KBM-7 (cell line): ENCODE measurements around the gene KRTAP10-12.
"Not testable (repeated sequence)": the region's sequence is repeated elsewhere in the genome, so short reads cannot be mapped to it uniquely, and the experiment has no call there.

Experiments
- DNase-seq: peaks from one replicate; pipeline ENCODE4 v3.0.0-alpha.2; 2015
- in situ Hi-C: fragments of 300-500 bp; cut with MboI; formaldehyde crosslinking; loops from 2 replicates; pipeline ENCODE4 v1.14.3; 2020; ENCODE audit warnings: low sequenced_read_pairs, low pct_unique_long_range_greater_than_20kb, mixed read lengths

Gene KRTAP10-12

DNA sequence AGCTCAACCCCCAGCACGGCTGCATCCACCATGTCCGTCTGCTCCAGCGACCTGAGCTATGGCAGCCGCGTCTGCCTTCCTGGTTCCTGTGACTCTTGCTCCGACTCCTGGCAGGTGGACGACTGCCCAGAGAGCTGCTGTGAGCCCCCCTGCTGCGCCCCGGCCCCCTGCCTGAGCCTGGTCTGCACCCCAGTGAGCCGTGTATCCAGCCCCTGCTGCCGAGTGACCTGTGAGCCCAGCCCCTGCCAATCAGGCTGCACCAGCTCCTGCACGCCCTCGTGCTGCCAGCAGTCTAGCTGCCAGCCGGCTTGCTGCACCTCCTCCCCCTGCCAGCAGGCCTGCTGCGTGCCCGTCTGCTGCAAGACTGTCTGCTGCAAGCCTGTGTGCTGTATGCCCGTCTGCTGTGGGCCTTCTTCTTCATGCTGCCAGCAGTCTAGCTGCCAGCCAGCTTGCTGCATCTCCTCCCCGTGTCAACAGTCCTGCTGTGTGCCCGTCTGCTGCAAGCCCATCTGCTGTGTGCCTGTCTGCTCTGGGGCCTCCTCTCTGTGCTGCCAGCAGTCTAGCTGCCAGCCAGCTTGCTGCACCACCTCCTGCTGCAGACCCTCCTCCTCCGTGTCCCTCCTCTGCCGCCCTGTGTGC lies at the start of gene KRTAP10-12:
KRTAP10-12 (plus strand) TSS at position 1 of the 639 bp plus-strand sequence; CDS start at position 31, 30 bp downstream.
- DNase-seq, in situ Hi-C loops: not testable (repeated sequence)

DNA sequence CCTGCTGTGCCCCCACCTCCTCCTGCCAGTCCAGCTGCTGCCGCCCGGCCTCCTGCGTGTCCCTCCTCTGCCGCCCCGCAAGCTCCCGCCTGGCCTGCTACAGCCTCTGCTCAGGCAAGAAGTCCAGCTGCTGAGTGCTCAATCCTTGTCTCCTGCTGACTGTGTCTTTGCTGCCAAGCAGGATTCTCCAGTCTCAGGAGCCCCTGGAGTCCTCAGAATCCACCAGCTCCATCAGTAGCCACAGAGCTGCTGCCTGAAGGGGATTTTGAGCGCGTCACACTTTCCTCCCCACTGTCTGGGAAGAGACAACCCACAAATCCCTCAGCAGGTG lies 49.8 kb upstream of the KRTAP10-12 start:
- no peak for DNase-seq

DNA sequence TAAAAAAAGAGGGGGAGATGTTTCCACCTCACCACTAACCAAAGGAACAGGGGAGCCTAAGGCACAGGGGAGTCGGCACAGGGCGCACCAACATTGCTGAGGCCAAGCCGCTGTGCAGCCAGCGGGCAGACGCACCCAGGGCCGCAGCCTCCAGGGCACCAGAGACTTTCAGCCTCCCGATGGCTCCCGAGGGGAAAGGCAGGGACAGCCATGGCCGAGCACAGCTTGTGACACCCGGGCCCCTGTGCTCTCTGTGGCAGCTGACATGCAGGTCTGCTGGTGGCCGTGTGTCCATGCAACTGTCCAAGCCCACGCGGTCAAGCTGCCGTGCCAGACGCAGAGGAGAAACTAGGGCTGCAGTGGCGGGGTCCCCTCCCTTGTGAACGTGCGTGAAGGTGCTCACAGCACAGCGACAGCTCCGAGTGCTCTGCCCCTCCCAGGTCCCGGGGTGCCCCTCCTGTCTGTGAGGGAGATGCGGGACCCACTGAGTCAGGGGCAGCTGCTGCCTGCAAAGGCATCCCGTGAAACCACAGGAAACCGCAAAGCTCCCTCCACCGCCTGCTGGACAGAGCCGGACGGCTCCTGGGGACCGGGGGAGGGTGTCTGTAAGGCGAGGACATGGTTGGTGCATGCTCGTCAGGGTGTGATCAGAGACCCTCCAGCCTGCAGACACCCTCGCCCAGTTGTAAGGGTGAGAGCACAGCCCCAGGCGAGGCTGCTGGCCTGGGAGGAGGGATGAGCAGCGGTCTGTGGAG lies 48.2 kb upstream of the KRTAP10-12 start:
- in situ Hi-C loops: no loop called here
- no peak for DNase-seq

More for the DNA sequence above, 49.8 kb upstream of the KRTAP10-12 start:
- in situ Hi-C loops: no loop called here

DNA sequence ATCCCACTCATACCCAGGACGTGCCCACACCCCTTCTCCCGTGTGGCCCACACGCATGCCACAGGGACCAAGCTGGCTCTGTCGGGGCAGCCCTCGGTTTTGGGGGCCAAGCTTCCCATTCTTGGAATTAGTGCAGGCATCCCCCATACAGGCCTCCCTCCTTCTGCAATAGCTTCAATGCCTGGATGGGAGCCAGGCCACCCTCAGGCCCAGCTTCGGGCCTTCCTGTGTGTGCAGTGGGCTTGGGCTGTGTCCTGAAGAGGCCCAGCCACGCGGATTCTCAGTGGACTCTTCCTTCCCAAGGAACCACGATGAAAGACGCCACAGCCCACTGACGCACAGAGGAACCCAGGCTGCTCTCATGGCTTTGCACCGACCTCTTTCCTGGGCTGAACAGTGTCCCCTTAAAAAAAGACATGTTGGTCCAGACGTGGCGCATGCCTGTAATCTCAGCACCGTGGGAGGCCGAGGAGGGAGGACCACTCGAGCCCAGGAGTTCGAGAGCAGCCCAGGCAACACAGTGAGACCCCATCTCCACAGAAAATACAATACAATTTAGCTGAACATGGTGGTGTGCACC lies 47.4 kb upstream of the KRTAP10-12 start:
- in situ Hi-C loops: no loop called here
- no peak for DNase-seq

DNA sequence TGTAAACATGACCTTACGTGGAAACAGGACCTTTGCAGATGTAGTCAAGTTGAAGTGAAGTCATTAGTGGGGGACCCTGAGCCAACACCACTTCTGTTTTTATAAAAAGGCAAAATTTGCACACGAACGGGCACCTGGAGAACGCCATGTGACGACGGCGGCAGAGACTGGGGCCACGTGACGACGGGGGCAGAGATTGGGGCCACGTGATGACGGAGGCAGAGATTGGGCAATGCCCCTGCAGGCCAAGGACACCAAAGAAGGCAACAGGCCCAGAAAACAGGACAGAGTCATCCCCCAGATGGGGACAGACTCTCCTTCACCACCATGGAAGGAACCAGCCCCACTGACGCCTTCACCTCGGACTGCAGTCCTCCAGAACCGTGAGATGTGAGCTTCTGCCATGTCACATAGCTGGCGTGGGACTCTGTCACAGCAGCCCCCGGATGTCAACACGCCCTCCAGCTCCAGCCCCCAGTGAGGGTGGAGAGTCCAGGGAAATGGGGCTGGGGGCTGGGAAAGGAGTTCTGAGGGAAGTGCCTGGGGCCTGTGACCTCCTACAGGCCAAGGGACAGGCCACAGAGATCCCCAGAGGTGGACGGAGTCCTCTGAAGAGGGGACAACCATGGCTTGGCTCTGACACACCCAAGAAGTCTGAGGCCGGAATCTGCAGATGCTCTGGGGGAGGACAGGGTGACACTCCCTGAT lies 46.6 kb upstream of the KRTAP10-12 start:
- in situ Hi-C loops: no loop called here
- no peak for DNase-seq

DNA sequence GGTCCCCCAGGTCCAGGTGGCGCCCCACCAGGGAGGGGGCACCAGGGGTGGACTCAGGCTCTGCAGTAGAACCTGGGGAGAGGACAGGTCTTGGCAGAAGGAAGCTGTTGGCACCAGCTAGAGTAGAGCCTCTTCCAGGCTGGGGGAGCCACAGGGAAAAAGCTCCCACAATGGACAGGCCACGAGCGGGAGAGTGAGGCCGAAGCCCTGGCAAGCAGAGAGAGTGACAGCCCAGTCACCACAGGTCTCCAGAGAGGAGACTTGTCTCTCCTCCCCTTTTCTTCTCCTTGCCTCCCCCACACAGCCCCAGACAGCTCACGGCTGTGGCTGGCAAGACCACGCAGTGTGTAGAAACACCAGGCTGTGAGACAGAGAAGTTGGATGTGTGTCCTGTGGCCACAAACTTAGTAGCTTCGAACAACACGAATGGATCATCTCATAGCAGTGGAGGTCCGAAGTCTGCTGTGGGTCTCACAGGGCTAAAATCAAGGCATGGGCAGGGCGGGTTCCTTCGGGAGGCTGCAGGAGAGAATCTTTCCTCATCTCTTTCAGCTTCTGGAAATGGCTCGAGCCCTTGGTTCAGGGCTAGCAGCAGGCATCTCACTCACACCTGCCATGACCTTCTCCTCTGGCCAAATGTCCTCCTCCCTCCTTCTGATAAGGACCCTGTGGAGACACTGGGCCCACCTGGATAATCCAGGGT lies 45.8 kb upstream of the KRTAP10-12 start:
- DNase-seq: no peak
- in situ Hi-C loops: no loop called here

DNA sequence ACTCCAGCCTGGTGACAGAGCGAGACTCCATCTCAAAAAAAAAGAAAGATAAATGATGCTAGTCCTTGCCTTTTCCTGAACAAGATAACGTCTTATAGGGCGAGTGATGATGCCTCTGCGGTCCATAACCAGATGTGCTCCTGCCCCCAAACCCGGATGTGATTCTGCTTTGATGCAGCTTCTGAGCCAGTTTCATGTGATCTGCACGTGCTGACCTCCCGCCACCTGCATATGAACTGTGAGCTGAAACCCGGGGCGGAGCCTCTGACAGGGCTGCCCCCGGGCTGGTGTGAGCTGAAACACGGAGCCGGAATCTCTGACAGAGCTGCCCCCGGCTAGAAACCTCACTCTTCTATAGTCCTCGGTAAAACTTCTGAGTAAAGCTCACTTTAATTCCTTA lies 43.8 kb upstream of the KRTAP10-12 start:
- in situ Hi-C loops: no loop called here
- no peak for DNase-seq

DNA sequence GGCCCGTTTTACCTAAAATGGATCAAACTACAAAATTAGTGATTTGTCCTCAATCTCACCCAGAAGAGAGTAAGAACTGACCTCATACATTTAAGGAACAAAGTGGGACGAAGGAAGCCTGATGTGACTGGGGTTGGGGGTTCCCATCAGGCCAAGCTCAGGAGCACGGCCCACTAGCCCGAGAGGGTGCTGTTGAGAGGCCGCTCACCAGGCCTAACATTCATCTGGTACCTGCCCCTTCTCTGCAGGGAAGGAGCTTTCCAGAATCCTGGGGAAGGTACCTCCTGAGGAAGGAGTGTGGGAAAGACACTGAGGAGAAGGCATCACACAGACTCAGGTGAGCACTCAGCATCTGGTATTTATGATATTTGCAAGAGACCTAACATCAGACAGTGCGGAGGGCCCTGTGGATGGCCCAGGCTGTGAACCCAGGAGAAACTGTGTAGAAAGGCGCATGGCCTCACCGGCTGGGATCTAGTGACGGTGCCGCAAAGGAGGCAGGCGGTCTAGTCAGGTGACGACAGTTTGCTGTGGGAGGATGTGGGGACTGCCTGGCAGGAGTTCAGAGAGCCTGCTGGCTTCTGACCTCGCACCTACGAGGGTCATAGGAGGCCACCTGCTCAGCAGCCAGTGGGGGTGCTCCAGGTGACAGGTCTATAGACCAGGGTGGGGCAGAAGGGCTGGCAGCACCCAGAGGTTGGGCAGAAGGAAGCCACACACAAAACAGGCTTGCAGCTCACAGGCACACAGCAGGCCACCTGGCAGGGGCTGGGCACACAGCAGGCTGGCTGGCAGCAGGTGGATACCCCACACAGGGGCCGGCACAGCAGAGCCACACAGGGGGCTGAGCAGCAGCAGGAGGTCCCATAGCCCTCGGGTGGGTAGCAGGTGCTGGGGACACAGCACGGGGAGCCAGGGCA lies 43.1 kb upstream of the KRTAP10-12 start:
- DNase-seq: no peak

DNA sequence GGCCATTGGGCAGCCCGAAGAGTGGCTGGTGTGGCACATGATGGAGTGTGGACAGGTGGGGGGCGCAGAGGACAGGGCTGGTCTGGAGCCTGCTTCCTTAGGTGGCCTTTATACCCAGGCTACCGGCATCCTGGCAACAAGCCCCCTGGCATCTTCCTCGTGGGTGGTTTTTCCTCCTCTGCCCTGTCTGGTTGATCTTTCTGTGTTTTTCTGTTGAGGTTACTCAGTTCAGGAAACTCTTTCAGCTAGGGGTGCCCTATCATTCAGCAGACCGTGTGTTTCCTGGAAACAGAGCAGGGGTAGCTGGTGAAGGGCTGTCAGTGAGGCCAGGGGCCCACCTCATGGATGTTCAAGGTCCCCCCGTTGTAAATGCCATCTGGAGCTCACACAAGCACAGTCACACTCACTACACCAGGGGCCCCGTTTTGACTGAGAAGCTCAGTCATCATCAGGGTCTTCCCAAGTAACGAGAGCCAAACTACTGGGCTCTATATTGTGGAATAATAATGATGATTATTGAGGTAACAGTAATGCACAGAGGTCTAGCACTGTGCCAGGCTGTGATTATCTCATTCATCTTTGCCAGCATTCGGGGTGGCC lies 42.3 kb upstream of the KRTAP10-12 start, which contains the start of gene KRTAP12-4:
KRTAP12-4 (minus strand) TSS at position 84 of the 600 bp plus-strand sequence; CDS start at position 39, 45 bp downstream.
- in situ Hi-C loops: no loop called here
- no peak for DNase-seq

More for the DNA sequence above, 43.1 kb upstream of the KRTAP10-12 start:
- in situ Hi-C loops: no loop called here

- DNase-seq: no peak
- in situ Hi-C loops: no loop called here
Observed at GRCh38 chr21:44656868-44657267, 40.1 kb upstream of the KRTAP10-12 start.

- in situ Hi-C loops: no loop called here
- DNase-seq: no peak
Observed at GRCh38 chr21:44657635-44658540, 39.1 kb upstream of the KRTAP10-12 start, which contains the start of gene KRTAP12-3. Gene KRTAP12-3, plus strand, starts transcription at chr21:44657932. Its CDS starts 48 bp downstream, at chr21:44657980.

- in situ Hi-C loops: no loop called here
- no peak for DNase-seq
Observed at GRCh38 chr21:44658541-44658910, 38.4 kb upstream of the KRTAP10-12 start.

DNA sequence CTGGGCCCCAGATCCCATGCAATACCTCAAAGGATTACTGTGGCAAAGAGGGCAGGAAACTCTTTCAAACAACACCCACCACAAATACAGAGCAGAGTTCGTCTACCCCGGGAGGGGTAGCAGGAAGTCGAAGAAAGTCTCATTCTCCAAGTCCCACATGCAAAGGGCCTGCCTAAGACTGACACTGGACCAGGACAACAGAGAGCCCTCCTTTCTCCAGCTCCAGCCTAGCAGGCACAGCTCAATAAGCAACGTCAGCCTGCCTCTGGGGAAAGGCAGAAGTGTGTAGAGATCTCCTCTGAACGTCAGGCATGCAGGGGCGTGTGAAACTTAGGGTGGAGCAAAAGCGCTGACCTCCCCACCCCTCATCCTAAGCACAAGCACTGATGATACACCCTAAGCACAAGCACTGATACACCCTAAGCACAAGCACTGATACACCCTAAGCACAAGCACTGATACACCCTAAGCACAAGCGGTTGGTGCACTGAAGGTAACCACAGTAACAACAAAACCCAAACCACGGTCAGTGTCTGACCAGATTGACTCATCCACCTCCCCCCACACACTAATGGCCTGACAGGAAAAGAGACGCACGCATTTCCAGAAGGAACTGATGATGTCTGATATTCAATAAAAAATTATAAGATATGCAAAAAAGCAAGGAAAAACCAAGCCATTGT lies 37.9 kb upstream of the KRTAP10-12 start:
- in situ Hi-C loops: no loop called here

GRCh38 chr21:44661567-44661966 lies 35.4 kb upstream of the KRTAP10-12 start:
- in situ Hi-C loops, DNase-seq: not testable (repeated sequence)

More for the DNA sequence above, 37.9 kb upstream of the KRTAP10-12 start:
- DNase-seq: no peak

- in situ Hi-C loops: no loop called here
- DNase-seq: no peak
Observed at GRCh38 chr21:44664691-44665090, 32.3 kb upstream of the KRTAP10-12 start.
